Activated CD4-positive, alpha-beta memory T cell treated with anti-CD3 and anti-CD28 coated beads, Interleukin-2, amount 10 ng/mL, durations not matched to agents 7 days and 5 days (primary cell): Measurements from ENCODE around the gene RAB4A. TPM values are rescaled to one million over a fixed set of nuclear protein-coding genes. Genes with fewer than 3 reads are reported as not detected.

Experiments used
- CTCF ChIA-PET: fragments of 350-600 bp; sonication (Branson Sonifier 250); formaldehyde crosslinking; loops from one replicate; lab custom pipeline; 2021; ENCODE audit warnings: antibody characterized with exemption, inconsistent platforms; lab: Charles Lee
- POLR2A ChIA-PET: fragments of 350-600 bp; sonication (Branson Sonifier 250); formaldehyde crosslinking; loops from one replicate; lab custom pipeline; 2021; ENCODE audit warnings: antibody characterized with exemption; lab: Charles Lee
- DNase-seq: peaks from one replicate; pipeline ENCODE4 v3.0.0-alpha.2; 2020
- H3K27ac Mint-ChIP-seq: one replicate; pipeline ENCODE4 v1.8.0; 2021; ENCODE audit warnings: mild to moderate bottlenecking, mixed read lengths
- H3K27me3 Mint-ChIP-seq: one replicate; pipeline ENCODE4 v1.8.0; 2021; ENCODE audit warnings: mixed read lengths
- H3K36me3 Mint-ChIP-seq: one replicate; pipeline ENCODE4 v1.8.0; 2021; ENCODE audit warnings: low read depth, mixed read lengths
- H3K4me1 Mint-ChIP-seq: one replicate; pipeline ENCODE4 v1.8.0; 2021; ENCODE audit warnings: mixed read lengths
- H3K4me3 Mint-ChIP-seq: one replicate; pipeline ENCODE4 v1.8.0; 2021; ENCODE audit warnings: mild to moderate bottlenecking, mixed read lengths
- H3K9me3 Mint-ChIP-seq: one replicate; pipeline ENCODE4 v1.8.0; 2021; ENCODE audit warnings: mixed read lengths
- total RNA-seq, 2 experiments: library from RNA; stranded (reverse); gene quantifications; one replicate each; pipeline ENCODE4 v1.2.3, GENCODE V29; 2021

The RAB4A gene
- total RNA-seq, 2 experiments from 2014 or later = 30.9 to 38.0 TPM

GRCh38 chr1:229293528-229294204, 22.8 kb downstream of the RAB4A start:
- H3K36me3 Mint-ChIP-seq = peaks cover 37% of the 10 kb centered on the region
- H3K27me3 Mint-ChIP-seq = no peaks in the 10 kb centered on the region
- ChIA-PET POLR2A (interaction anchor here (0.7 to 1.0 kb wide), 2 partner anchors 12 to 20 kb away, joined by 3 read pairs; no protein-coding TSS in a partner anchor), CTCF (no interaction called here)
- no peak overlapping the region for H3K4me3 Mint-ChIP-seq
- H3K9me3 Mint-ChIP-seq = peaks cover 5% of the 10 kb centered on the region
- H3K27ac Mint-ChIP-seq = no peak overlapping the region
- no peak for DNase-seq
- peaks cover 3% of the 10 kb centered on the region for H3K4me1 Mint-ChIP-seq

- CTCF ChIA-PET = interaction anchor here (1.2 kb wide), 1 partner anchor 37 kb away, joined by 3 read pairs; no protein-coding TSS in a partner anchor
- H3K4me3 Mint-ChIP-seq = no peak overlapping the region
- DNase-seq = no peak
- peaks cover under 1% of the 10 kb centered on the region for H3K4me1 Mint-ChIP-seq
- peaks cover 5% of the 10 kb centered on the region for H3K9me3 Mint-ChIP-seq
- H3K27me3 Mint-ChIP-seq = no peaks in the 10 kb centered on the region
- H3K27ac Mint-ChIP-seq = no peak overlapping the region
- peaks cover 34% of the 10 kb centered on the region for H3K36me3 Mint-ChIP-seq
- POLR2A ChIA-PET = no interaction called here
Measured at GRCh38 chr1:229295745-229296144, 24.8 kb downstream of the RAB4A start.

- CTCF ChIA-PET = interaction anchor here (0.6 kb wide), 1 partner anchor 28 kb away, joined by 4 read pairs; no protein-coding TSS in a partner anchor
- H3K27me3 Mint-ChIP-seq = no peaks in the 10 kb centered on the region
- no peak overlapping the region for H3K4me3 Mint-ChIP-seq
- POLR2A ChIA-PET = no interaction called here
- DNase-seq = no peak
- peaks cover under 1% of the 10 kb centered on the region for H3K9me3 Mint-ChIP-seq
- peaks cover 31% of the 10 kb centered on the region for H3K36me3 Mint-ChIP-seq
- H3K27ac Mint-ChIP-seq = no peak overlapping the region
- H3K4me1 Mint-ChIP-seq = no peaks in the 10 kb centered on the region
Measured at GRCh38 chr1:229296541-229296941, 25.6 kb downstream of the RAB4A start.

- ChIA-PET POLR2A (no interaction called here), CTCF (no interaction called here)
- Mint-ChIP-seq H3K27ac (no peak overlapping the region), H3K9me3 (no peaks in the 10 kb centered on the region), H3K27me3 (no peaks in the 10 kb centered on the region), H3K4me3 (no peak overlapping the region), H3K36me3 (peaks cover 31% of the 10 kb centered on the region), H3K4me1 (no peaks in the 10 kb centered on the region)
- no peak for DNase-seq
Measured at GRCh38 chr1:229297746-229298145, 26.8 kb downstream of the RAB4A start.

- POLR2A ChIA-PET = no interaction called here
- DNase-seq = no peak
- Mint-ChIP-seq H3K27me3 (no peaks in the 10 kb centered on the region), H3K27ac (no peak overlapping the region), H3K4me1 (peaks cover 3% of the 10 kb centered on the region), H3K4me3 (no peak overlapping the region), H3K36me3 (peaks cover 38% of the 10 kb centered on the region), H3K9me3 (no peaks in the 10 kb centered on the region)
- CTCF ChIA-PET = interaction anchor here (0.6 kb wide), 1 partner anchor 89 kb away, joined by 6 read pairs; no protein-coding TSS in a partner anchor
Measured at GRCh38 chr1:229298420-229298819, 27.5 kb downstream of the RAB4A start.

- POLR2A ChIA-PET = no interaction called here
- Mint-ChIP-seq H3K4me3 (no peak overlapping the region), H3K27ac (no peak overlapping the region), H3K4me1 (peaks cover 8% of the 10 kb centered on the region), H3K9me3 (no peaks in the 10 kb centered on the region), H3K27me3 (no peaks in the 10 kb centered on the region), H3K36me3 (peaks cover 40% of the 10 kb centered on the region)
- CTCF ChIA-PET = interaction anchor here (0.6 kb wide), 1 partner anchor 88 kb away, joined by 6 read pairs; no protein-coding TSS in a partner anchor
- no peak for DNase-seq
Measured at GRCh38 chr1:229298887-229299503, 28.1 kb downstream of the RAB4A start.

- H3K4me3 Mint-ChIP-seq = no peak overlapping the region
Measured at GRCh38 chr1:229300099-229300757, 29.3 kb downstream of the RAB4A start.

GRCh38 chr1:229302740-229303139, 31.8 kb downstream of the RAB4A start:
- peaks cover 49% of the 10 kb centered on the region for H3K36me3 Mint-ChIP-seq
- H3K27me3 Mint-ChIP-seq = no peaks in the 10 kb centered on the region

More at GRCh38 chr1:229300099-229300757, 29.3 kb downstream of the RAB4A start:
- ChIA-PET CTCF (no interaction called here), POLR2A (interaction anchor here (1.3 kb wide), 1 partner anchor 37 kb away, joined by 3 read pairs; no protein-coding TSS in a partner anchor)
- Mint-ChIP-seq H3K27ac (no peak overlapping the region), H3K36me3 (peaks cover 43% of the 10 kb centered on the region), H3K4me1 (peaks cover 18% of the 10 kb centered on the region), H3K27me3 (no peaks in the 10 kb centered on the region), H3K9me3 (no peaks in the 10 kb centered on the region)
- no peak for DNase-seq

GRCh38 chr1:229303855-229304254, 32.9 kb downstream of the RAB4A start:
- CTCF ChIA-PET = interaction anchor here (1.5 kb wide), 1 partner anchor 178 kb away, joined by 3 read pairs; no protein-coding TSS in a partner anchor

More at GRCh38 chr1:229302740-229303139, 31.8 kb downstream of the RAB4A start:
- POLR2A ChIA-PET = no interaction called here
- H3K4me1 Mint-ChIP-seq = peaks cover 25% of the 10 kb centered on the region
- H3K9me3 Mint-ChIP-seq = no peaks in the 10 kb centered on the region
- CTCF ChIA-PET = interaction anchor here (1.5 kb wide), 1 partner anchor 179 kb away, joined by 3 read pairs; no protein-coding TSS in a partner anchor
- H3K4me3 Mint-ChIP-seq = no peak overlapping the region
- no peak overlapping the region for H3K27ac Mint-ChIP-seq
- DNase-seq = no peak

GRCh38 chr1:229305392-229305791, 34.5 kb downstream of the RAB4A start:
- no peak for DNase-seq
- Mint-ChIP-seq H3K27ac (no peak overlapping the region), H3K27me3 (no peaks in the 10 kb centered on the region), H3K9me3 (no peaks in the 10 kb centered on the region), H3K4me1 (peaks cover 25% of the 10 kb centered on the region), H3K4me3 (no peak overlapping the region), H3K36me3 (peaks cover 46% of the 10 kb centered on the region)
- ChIA-PET POLR2A (no interaction called here), CTCF (no interaction called here)

More at GRCh38 chr1:229303855-229304254, 32.9 kb downstream of the RAB4A start:
- POLR2A ChIA-PET = interaction anchor here (1.0 kb wide), 1 partner anchor 39 kb away, joined by 3 read pairs; the partner anchor contains the start of gene CCSAP
- Mint-ChIP-seq H3K9me3 (no peaks in the 10 kb centered on the region), H3K36me3 (peaks cover 57% of the 10 kb centered on the region), H3K27me3 (no peaks in the 10 kb centered on the region), H3K4me3 (no peak overlapping the region), H3K4me1 (peaks cover 25% of the 10 kb centered on the region), H3K27ac (no peak overlapping the region)
- DNase-seq = no peak

GRCh38 chr1:229309074-229309473, 38.2 kb downstream of the RAB4A start:
- Mint-ChIP-seq H3K27me3 (no peaks in the 10 kb centered on the region), H3K4me1 (peaks cover 16% of the 10 kb centered on the region), H3K36me3 (peaks cover 30% of the 10 kb centered on the region), H3K9me3 (no peaks in the 10 kb centered on the region), H3K27ac (no peak overlapping the region), H3K4me3 (no peak overlapping the region)
- no peak for DNase-seq
- ChIA-PET CTCF (no interaction called here), POLR2A (no interaction called here)

GRCh38 chr1:229309684-229310083, 38.8 kb downstream of the RAB4A start:
- H3K4me3 Mint-ChIP-seq = no peak overlapping the region
- CTCF ChIA-PET = no interaction called here
- POLR2A ChIA-PET = no interaction called here
- peaks cover 24% of the 10 kb centered on the region for H3K36me3 Mint-ChIP-seq
- no peak for DNase-seq
- H3K4me1 Mint-ChIP-seq = peaks cover 11% of the 10 kb centered on the region
- no peaks in the 10 kb centered on the region for H3K9me3 Mint-ChIP-seq
- no peak overlapping the region for H3K27ac Mint-ChIP-seq
- no peaks in the 10 kb centered on the region for H3K27me3 Mint-ChIP-seq

- Mint-ChIP-seq H3K4me1 (peaks cover 2% of the 10 kb centered on the region), H3K27me3 (no peaks in the 10 kb centered on the region), H3K36me3 (peaks cover 26% of the 10 kb centered on the region), H3K27ac (no peak overlapping the region), H3K4me3 (no peak overlapping the region), H3K9me3 (no peaks in the 10 kb centered on the region)
- POLR2A ChIA-PET = no interaction called here
- CTCF ChIA-PET = interaction anchor here (1.1 kb wide), 1 partner anchor 171 kb away, joined by 3 read pairs; no protein-coding TSS in a partner anchor
- no peak for DNase-seq
Measured at GRCh38 chr1:229310833-229311232, 39.9 kb downstream of the RAB4A start.
